ENCODE results near the gene PGA5.

PGA5 gene

DNA sequence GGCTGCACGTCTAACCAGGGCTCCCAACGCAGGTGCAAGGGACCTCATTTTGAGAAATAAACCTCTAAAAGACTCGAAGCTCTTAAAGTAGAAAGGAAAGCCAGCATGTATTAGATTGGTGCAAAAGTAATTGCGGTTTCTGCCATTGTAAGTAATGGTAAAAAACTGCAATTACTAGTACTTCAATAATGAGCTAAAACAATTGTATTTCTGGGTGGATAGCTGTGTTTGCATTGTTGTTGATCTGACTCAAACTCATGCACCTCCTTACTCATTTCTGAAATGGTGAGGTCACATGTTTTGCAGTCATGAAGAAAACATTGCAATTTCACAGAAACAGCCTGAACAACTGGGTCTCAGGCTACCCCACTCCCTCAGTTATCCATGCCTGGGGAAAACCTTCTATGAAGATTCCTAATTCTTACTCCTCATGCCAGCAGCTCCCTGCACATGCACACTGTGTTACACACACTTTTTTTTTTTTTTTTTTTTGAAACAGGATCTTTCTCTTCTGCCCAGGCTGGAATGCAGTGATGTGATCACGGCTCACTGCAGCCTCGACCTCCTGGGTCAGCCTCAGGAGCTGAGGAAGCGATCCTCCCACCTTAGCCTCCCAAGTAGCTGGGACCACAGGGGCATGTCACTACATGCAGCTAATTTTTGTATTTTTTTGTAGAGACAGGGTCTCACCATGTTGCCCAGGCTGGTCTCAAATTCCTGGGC lies 29.5 kb downstream of the PGA5 start:
- no peak for DNase-seq

DNA sequence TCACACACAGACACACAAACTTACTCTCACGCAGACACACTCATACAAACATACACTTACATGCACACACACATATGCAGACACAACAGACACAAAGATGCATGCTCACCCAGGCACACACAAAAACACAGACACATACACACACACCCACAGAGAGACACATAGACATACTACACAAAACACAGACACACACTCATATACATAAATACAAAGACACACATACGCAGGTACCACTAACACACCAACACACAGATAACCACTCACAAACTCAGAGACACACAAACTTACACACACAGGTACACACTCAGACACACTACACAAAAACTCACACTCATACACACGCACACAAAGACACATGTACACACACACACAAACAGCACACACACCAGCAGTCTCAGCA lies 31.8 kb downstream of the PGA5 start:
- no peak for DNase-seq

DNA sequence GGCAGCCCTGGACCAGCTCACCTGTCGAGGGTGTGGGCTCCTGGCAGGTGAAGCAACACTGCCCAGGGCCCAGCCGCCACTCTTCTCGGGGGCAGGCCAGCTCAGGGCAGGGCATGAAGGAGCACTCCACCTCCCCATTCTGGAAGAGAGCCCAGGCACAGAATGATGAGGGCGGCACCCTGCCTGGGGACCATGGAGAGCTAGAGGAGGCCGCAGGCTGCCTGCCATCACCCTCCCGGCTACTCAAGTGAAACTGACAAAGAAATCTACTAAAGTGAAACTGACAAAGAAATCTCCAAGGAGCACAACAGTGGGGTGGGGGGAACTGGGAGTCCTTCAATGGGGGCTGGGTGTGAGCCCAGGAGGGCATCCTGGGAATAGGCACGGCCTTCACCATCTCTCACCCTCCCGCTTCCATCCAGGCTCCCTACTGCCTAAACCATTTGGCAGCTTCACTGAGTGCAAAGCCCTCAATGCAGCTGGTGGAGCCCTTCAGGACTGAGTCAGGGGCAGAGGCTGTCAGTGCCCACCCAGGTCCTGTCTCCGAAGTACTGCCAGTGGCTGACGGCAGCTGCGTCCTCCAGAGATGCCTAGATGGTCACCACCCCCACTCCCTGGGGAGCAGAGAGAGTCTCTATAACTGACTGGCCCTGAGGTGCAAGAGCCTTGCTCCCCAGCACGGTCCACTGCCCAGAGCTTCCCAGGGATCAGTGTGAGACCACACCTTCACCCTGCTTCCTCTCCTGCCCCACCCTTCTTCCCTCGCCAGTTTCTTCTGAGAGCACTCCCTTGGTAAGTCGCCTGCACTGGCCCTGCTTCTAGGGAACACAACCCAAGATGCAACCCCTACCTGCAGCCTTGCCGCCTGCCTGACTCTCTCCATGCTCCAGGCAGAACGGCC lies 32.5 kb downstream of the PGA5 start:
- no peak for DNase-seq

GRCh38 chr11:61274084-61274483 lies 33.1 kb downstream of the PGA5 start:
- no peak for DNase-seq

- DNase-seq, result no peak
Observed at GRCh38 chr11:61275191-61275590, 34.2 kb downstream of the PGA5 start.

DNA sequence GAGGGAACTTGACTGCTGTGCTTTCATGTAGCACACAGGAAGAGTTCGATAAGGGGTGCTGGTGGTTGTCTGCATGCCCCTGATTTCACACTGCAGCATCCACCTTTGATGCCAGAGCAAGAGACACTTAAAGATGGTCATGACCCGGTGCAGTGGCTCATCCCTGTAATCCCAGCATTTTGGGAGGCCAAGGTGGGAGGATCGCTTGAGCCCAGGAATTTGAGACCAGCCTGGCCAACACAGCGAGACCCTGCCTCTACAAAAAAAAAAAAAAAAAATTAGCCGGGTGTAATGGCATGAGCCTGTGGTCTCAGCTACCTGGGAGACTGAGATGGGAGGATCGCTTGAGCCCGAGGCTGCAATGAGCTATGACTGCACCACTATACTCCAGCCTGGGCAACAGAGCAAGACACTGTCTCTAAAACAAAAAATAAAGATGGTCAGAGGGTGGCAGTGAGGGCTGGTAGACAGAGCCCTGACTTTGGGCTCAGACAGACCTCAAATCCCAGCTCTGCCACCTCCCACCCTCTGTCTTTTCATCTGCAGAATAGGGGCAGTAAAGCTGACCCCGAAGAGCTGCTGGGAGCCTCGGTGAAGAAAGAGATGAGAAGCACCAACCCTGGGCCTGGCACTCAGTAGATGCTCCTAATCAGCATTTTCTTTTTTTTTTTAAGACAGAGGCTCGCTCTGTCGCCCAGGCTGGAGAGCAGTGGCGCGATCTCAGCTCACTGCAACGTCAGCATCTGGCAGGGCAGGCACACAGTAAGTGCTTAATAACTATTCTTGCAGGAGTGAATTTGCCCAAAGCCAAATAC lies 36.4 kb downstream of the PGA5 start:
- no peak for DNase-seq

DNA sequence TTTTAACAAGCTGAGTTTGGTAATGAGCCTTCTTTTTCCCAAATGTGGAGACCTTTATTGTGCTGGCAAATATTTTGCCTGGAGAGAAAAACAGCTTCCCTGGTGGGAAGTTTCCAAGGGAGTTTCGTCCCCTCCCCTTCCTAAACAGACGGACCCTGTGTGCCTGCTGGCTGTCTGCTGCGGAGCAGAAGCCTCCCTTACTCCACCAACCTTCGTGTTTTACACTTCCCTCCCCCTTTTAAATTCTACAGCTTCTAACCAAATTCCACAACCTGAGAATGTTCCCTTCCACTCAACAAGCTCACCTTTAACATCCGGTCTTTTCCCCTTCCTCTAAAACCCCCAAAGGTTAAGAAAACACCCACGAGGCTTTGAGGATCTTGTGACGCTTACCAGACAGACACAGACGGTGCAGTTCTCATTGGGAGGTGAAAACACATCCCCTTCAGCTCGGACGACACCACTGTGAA lies 37.1 kb downstream of the PGA5 start:
- DNase-seq, result no peak

- no peak for DNase-seq
Observed at GRCh38 chr11:61279934-61280659, 39.1 kb downstream of the PGA5 start.

GRCh38 chr11:61280883-61281580 lies 40.1 kb downstream of the PGA5 start:
- DNase-seq, result no peak

DNA sequence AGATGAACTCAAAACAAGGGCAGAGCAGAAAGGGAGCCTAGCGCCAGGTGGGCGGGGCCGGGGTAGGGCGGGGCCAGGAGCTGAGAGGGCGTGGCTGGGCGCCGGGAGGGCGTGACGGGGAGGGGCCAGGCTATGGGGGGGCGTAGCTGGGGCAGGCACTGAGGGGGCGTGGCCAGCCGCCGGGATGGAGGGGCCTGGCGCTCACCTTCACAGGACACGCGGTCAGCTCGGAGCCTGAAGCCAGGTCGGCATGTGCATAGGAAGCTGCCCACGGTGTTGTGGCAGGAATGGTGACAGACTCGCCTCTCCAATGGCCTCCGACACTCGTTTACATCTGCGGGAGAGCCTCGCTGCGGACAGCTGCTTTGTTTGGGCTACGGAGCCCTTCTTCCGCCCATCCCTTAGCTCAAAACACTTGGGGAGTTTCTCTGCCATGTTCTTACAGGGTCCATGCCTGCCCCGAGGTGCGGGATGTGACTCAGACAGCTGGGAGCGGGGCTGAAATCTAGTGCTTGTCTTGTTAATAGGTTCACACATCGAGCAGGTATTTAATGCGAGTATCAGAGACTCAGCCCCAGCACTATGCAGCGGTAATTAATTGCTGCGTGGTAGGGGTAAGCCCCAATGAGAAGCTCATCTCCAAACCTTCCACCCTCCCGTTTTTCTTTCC lies 40.7 kb downstream of the PGA5 start:
- no peak for DNase-seq

DNA sequence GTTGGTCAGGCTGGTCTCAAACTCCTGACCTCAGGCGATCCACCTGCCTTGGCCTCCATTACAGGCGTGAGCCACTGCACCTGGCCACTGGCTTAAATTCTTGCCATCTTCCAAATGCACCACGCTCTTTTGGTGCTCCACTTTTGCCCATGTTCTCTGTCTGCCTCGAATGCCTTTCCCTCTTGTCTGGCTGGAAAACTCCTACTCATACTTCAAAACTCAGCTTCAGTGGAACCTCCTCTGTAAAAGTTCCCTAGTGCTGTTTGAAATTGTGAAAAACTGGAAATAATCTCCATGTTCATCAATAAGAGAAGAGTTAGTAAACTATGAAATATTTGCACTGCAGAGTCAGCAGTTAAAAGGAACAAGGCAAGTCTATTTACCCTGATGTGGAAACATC lies 42.6 kb downstream of the PGA5 start:
- no peak for DNase-seq

DNA sequence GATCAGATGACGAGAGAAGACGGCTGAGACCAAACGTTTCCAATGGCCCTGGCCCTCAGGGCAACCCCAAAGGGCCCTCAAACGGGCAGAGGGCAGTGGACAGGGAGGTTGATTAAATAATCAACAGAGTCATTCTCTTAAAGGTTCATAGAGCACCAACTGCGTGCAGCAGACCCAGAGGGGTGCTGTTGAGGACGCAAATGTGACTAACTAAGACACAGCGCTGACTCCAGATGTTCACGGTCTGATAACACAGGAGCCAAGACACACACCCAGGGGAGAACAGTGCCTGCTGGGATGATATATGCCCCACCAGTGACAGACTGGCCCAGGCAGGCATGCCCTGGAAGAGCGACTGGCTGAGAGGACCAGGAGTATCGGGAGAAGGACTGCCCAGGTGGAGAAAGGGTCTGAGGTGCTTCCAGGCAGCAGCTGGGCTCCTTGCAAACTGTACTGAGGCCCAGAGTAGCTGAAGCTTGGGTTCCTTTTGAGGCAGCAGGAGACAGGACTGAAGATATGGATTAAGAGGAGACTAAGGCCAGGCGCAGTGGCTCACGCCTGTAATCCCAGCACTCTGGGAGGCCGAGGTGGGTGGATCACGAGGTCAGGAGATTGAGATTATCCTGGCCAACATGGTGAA lies 46.5 kb downstream of the PGA5 start:
- no peak for DNase-seq

- no peak for DNase-seq
Observed at GRCh38 chr11:61290905-61291690, 50.1 kb downstream of the PGA5 start.

DNA sequence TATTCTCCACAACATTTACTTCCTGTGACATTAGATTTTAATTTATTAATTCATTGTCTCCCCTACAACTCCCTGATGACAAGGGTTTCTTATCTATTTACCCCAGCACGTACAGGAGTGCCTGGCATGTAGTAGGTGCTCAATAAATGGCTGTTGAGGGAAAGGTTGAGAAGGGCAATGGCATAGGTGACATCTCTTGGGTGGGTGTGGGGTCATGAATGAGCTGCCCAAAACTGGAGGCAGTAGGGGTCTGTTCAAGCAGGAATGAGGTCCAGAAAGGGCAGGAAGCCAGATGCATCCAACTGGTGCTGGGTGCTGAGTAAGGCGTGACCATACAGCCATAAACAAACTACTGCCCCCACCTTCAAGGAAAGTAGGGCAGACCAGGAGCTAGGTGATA lies 51.4 kb downstream of the PGA5 start:
- no peak for DNase-seq

DNA sequence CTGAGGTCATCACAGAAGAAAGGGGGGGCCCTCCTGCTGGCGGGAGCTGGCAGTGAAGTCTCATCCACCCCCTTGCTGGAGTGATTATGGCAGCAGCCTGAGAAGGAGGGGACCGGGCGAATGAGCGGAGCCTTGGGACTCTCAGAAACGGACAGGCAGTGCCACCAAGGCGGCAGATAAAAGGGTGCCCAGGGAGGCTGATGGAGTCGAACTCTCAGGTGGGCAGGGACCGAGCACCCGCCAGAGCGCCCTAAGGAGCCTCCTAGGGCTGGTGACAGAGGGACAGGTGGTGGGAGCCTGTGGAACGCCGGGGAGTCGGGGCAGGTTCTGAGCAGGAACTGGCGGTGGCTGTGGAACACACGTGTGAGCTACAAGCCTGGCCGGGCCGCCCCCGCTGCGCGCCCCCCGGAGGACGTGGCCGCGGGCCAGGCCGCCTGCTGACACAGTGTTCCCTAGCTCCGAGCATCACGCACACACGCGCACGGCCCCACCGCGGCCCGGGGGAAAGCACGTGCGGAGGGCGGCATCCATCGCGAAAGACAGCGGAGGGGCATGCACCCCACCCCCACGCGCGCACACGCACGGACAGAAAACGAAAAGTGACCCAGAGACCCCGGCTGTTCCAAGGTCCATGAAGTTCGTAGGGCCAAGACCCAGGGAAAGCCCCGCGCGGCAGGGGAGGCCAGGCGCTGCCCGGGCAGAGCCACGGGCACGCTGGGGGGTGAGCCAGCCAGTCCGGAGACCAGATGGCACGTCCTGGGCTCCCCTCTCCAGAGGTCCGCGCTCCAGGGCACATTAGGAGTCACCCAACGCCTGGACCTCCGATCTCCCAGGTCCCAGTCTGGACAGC lies 53.1 kb downstream of the PGA5 start:
- no peak for DNase-seq

GRCh38 chr11:61294717-61295595 lies 54.0 kb downstream of the PGA5 start, which contains the start of gene VWCE:
TSS of gene VWCE (minus strand) at chr11:61295316. CDS start at chr11:61295037, 279 bp downstream.
- peak; percentile 36 for DNase-seq

DNA sequence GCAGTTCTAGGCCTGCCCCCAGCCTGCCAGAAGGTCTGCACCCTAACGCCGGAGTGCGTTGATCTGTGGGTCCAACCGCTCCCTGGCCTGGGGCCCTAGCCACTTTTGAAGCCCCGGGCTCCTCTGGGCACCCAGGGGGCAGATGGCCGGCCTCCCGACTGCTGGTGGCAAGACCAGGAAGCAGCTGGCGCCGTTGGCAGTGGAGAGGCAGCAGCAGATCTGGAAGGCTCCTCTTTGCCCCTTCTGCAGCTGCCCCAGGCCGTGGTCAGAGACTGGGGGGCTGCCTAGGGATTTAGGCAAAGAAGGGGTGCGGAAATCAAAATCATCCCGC lies 54.6 kb downstream of the PGA5 start:
- no peak for DNase-seq

DNA sequence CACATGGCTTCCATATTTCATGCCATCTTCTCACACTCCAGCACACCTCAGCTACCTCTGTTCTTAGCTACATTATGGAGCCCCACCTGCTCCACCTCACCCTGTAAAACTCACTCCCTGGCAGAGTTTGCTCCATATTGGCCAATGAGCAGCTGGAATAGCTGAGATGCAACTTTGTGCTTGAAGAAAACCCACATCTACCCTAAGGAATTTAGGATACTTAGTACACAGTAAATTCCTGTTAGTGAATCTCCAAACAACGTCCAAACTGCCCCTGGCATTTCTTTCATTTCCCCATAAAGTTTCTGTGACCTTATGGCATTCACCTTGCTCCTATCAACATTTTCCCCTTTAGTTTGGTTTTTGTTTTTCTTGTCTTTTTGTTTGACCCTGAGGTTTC lies 56.4 kb downstream of the PGA5 start:
- DNase-seq, result no peak

All from CD4-positive, alpha-beta T cell treated with Interleukin-4 for 4 hours (primary cell).